GM19025 (cell line): ENCODE results near the gene FCRL5.
A peak's percentile ranks its signal among the peaks of the same experiment; 100 is the strongest.
"Not testable (repeated sequence)": the region's sequence is repeated elsewhere in the genome, so short reads cannot be mapped to it uniquely, and the experiment has no call there.

Experiments
- ATAC-seq: cut with Tn5 transposase; IDR thresholded peaks from one replicate; pipeline ENCODE4 v1.9.1; 2021; ENCODE audit warnings: mild to moderate bottlenecking, low read depth, moderate library complexity; ENCODE audit not compliant: unreplicated experiment

The FCRL5 gene

GRCh38 chr1:157551694-157552693 is at the start of gene FCRL5:
Gene FCRL5 (minus strand): TSS chr1:157552515. CDS start chr1:157552362, 153 bp downstream.
- ATAC-seq = peak; percentile 74

DNA sequence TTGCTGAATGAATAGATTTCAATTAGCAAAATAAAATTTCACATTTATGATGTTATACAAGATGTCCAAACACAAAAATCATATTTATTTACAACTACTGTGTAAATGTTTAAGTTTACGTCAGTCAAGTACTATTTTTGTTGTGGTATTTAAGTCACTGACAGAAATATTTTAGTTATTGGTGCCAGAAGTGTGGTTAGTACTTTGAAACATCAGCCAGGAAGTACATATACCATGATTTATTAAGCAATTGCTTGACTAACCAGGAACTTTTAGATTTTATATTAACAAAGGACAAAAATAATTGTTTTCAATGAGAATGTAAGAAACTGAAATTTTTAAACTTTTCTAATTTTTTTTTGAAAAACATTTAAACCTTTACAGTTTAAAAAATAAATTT is 47.9 kb upstream of the FCRL5 start:
- ATAC-seq = no peak

GRCh38 chr1:157597959-157598667 is 45.8 kb upstream of the FCRL5 start, which contains the start of gene FCRL4:
Gene FCRL4 (minus strand): TSS chr1:157598085. CDS start chr1:157597944, 141 bp downstream.
- ATAC-seq = peak; percentile 46

GRCh38 chr1:157596384-157596783 is 44.1 kb upstream of the FCRL5 start:
- peak; percentile 46 for ATAC-seq

GRCh38 chr1:157595356-157595755 is 43.0 kb upstream of the FCRL5 start:
- peak; percentile 63 for ATAC-seq

DNA sequence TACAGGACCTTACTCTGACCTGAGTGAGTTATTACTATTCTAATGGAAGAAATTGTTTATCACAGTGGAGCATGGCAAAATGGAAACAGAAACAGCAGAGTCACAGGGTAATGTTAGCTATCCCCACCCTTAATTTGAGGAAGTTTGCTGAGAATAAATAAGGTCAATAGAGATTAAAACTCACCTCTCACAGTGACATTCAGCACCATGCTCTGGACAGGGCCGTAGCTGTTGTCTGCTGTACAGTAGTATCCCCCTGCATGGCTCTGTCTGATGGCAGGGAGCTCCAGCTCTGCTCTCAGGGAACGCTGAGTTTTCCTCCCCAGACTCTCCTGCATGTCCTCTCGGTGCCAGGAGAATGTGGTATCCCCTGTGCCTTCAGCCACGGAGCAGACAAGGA is 33.7 kb upstream of the FCRL5 start:
- ATAC-seq = no peak

DNA sequence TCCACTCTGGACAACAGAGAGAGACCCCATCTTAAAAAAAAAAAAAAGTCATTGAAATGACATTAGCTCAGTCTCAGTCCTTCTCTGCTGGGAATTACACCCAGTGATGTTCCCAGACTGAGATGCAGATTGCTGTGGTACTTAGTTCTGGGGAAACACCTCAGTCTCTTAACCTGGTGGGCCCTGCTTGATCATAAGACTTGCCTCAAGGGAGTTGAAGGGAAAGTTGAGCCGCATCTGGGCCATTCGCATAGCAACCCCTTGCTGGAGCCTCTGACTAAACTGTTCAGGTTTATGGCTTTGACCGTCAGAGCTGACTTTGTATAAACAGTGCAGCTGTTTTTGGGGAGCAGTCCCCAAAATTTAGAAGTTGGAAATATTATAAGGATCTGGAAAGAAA is 32.2 kb upstream of the FCRL5 start:
- no peak for ATAC-seq

GRCh38 chr1:157580828-157581210 is 28.5 kb upstream of the FCRL5 start:
- ATAC-seq = no peak

GRCh38 chr1:157580179-157580827 is 28.0 kb upstream of the FCRL5 start:
- ATAC-seq = no peak

DNA sequence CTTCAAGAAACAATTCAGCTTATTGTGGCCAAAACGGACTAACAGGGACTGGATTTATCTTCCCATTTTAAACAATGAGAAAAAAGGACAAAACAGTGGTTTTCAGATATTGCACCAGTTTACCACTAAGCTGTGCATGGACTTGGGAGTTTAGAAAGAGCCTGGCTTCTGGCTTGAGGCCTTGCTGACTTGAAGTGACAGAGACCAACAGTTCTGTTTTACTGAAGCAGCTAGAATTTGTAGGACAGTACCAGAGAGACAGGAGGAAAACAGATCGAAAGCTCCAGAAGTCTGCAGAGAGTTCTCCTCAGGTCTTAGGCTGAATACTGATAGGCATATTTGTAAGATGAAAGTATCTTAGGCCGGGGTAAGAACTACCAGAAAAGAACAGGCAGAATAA is 25.1 kb upstream of the FCRL5 start:
- ATAC-seq = no peak

DNA sequence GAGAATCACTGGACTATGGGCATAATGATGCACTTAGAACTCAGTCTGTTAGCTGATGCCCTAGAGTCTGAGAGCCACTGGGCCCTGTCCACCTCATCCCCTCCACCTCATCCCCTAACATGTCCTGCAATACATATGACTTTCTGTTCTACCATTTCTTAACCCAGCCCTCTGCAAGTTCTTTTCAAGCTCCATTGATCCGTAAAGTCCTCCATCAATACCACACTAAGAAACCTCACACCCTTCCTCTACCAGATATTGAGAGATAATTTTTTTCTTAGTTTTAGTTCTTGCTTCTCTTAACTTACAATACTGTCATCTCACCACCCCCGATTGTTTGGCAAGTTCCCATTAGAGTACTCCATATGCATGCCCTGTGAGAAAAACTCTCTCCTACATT is 23.4 kb upstream of the FCRL5 start:
- ATAC-seq = no peak

DNA sequence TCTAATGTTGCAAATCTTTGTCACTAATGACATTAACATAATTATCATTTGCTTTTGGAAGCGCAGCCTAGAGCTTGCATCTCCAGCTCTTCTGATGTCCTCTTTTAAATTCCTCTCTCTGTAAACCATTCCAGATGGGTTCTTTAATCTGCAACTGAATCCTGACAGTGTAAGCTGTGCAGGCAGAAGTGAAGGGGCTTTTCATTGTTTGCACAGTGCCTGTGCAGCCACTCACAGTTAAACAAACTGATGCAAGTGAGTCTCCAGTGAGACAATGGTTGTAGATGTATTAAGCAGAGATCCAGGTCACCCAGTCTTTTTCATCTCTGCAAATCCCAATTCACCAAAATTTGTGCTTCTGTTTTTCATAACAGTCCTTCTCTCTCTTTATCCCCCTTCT is 22.5 kb upstream of the FCRL5 start:
- ATAC-seq = no peak

DNA sequence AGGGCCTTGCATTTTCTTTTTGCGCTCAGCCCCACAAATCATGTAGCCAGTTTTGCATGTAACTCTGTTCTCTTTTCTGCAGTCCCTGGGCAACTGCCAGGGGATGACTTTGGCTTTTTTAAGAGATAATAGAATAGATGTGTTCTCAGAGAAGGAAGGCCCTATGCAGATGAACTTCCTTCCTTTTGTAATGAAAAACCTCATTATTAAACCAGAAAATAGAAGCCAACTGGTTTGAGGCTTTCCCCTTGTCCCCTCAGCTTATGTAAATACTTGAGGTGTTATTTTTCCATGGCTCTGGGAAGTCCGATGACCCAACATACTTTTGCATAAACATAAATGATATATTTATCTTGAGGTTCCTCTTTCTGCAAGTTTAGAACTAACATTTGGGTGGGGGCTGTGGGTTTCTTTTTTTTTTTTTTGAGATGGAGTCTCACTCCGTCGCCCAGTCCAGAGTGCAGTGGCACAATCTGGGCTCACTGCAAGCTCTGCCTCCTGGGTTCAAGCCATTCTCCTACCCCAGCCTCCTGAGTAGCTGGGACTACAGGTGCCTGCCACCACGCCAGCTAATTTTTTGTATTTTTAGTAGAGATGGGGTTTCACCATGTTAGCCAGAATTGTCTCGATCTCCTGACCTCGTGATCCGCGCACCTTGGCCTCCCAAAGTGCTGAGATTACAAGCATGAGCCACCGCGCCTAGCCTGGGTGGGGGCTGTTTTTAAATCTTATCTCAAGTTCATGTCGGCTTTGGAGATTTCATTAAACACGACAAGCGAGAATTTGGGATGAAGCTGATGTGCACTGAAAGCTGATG is 14.4 kb upstream of the FCRL5 start:
- ATAC-seq = peak; percentile 35

- ATAC-seq = peak; percentile 59
These were observed 10.2 kb upstream of the FCRL5 start for GRCh38 chr1:157562515-157562914.

DNA sequence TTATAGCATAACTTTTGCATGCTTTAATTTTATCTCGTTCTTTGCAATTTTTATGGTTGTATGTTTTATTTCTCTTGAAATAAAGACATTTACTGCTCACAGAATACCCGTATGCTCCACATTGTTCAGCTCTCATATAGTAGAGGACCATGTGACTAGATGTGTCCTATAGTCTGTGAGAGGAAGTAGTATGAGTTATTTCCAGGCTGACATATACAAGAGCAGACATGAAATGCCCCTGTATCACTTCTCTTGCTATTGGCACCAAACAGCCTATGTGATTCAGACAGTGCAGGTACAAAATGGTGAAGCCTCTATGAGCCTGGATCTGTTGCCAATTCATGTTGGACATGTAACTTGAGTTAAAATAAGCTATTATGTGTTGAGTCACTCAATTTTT is 5.8 kb upstream of the FCRL5 start:
- ATAC-seq = no peak

DNA sequence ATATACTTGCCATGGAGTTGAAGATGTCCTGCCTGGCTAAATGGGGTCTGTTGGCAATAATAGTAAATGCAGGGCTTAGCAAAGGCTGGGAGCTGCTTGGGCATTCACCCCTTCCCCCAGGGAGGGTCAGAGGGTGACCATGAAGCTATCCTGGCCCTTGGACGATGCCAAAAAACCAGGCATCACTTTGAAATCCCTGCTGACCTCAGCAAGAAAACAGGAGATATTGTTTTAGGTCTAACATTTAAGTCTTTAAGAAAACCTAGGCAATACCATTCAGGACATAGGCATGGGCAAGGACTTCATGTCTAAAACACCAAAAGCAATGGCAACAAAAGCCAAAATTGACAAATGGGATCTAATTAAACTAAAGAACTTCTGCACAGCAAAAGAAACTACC is 4.2 kb downstream of the FCRL5 start:
- ATAC-seq = not testable (repeated sequence)

DNA sequence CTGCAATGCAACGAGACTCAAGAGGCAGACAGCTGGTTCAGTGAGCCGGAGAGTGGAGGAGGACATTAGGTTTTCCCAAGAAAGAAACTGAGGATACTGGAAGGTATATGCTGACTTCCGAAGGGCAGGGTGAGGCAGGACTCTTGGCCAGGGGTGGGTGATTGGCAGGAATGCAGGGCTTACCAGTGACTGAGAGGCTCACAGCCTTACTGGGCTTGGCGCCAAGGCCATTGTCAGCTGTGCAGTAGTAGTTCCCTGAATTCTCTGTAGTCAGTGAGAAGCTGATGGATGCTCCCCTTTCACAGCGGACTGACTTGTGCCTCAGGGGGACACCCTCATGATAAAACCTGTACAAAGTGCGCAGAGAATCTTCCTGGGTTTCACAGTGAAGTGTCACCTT is 9.6 kb downstream of the FCRL5 start:
- ATAC-seq = no peak

DNA sequence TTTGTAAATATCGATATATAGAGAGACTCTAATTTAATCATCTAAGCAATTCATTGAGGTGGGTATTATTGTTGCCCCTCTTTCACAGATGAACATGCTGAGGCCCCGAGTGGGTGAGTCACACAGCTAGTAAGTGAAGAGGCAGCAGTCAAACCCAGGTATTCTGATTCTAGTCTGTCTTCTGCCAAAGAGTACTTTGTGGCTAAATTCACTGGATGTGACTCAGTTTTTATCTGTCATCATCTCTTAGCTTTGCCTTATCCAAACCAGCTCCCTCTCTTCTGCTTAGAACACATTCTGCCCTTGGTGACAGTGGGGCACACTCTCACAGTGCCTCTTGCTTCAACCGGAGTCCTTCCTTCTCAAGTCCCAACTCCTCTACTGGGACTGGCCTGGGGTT is 11.5 kb downstream of the FCRL5 start:
- ATAC-seq = no peak

DNA sequence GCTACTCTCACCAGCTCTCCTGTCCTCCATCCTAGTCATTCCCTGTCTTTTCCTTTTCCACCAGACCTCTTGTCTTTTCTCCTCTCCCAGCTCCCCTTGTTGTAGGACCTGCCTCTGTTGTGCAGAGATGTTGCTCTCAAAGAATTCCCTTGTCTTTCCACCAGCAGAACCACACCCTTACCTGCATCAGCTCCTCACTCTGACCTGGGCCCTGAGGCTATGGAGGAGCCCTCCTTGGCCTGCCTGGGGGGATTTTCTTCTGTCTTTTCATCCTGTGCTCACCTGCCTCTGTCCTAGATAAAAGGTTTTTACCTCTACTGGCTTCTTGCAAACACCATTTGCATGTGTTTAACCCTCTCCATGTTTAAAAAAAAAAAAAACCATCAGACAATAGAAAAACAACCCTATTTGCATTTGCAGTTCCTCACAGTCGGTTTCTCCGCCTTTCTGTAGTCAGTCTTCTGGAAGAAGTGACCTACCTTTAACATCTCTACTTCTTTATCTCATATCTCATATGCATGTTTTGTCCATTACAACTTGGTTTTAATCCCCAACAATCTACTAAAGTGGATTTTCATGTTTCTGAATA is 12.1 kb downstream of the FCRL5 start:
- no peak for ATAC-seq

DNA sequence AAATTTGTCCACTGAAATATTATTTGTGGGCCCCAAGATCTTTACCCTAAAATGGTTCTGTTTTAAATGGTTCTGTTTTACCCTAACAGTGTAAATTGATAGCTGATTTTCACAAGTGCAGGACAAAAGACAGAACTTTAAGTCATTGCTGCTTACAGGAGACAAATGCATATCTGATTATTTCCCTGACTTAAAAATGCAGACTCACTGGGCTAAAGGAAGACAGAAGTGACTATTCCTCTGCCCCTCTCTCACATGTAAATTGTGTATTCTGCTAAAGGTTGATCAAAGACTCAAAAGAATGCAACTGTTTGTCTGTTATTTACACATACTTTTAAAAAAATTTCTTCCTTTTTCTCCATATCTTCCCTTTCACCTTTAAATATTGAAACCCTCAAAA is 12.7 kb downstream of the FCRL5 start:
- ATAC-seq = no peak
